SJCRH30 (cell line): ENCODE measurements around the gene CA4. TPM values are rescaled to one million over a fixed set of nuclear protein-coding genes. Genes with fewer than 3 reads are reported as not detected.

Experiments
- DNase-seq, 2 experiments: peaks; one replicate each; pipeline ENCODE4 v3.0.0-alpha.2; 2015 to 2020
- H3K27ac ChIP-seq: fragments of 250-450 bp; sonication (Bioruptor Pico); 2 replicates; pipeline ENCODE4 v1.5.1; 2020; ENCODE audit warnings: mild to moderate bottlenecking, moderate library complexity
- H3K27me3 ChIP-seq: fragments of 250-450 bp; sonication (Bioruptor Pico); 2 replicates; pipeline ENCODE4 v1.5.1; 2020; ENCODE audit warnings: mild to moderate bottlenecking, moderate library complexity
- H3K36me3 ChIP-seq: fragments of 250-450 bp; sonication (Bioruptor Pico); 2 replicates; pipeline ENCODE4 v1.5.1; 2020; ENCODE audit warnings: mild to moderate bottlenecking, moderate library complexity
- H3K4me1 ChIP-seq: fragments of 250-450 bp; sonication (Bioruptor Pico); 2 replicates; pipeline ENCODE4 v1.5.1; 2020; ENCODE audit warnings: mild to moderate bottlenecking, moderate library complexity
- H3K4me3 ChIP-seq: fragments of 250-450 bp; sonication (Bioruptor Pico); 2 replicates; pipeline ENCODE4 v1.5.1; 2020; ENCODE audit warnings: mild to moderate bottlenecking, moderate library complexity
- H3K9me3 ChIP-seq: fragments of 250-450 bp; sonication (Bioruptor Pico); replicated peaks from 2 replicates; pipeline ENCODE4 v1.5.1; 2020; ENCODE audit warnings: mild to moderate bottlenecking, moderate library complexity
- total RNA-seq: library from RNA; depleted of rRNA; stranded (reverse); fragments of >200 nt; shearing (Covaris generic); gene quantifications from 2 replicates; pipeline ENCODE4 v1.2.3, GENCODE V29; 2014

CA4 gene
- total RNA-seq, 1 experiment from 2014 or later = not detected

DNA sequence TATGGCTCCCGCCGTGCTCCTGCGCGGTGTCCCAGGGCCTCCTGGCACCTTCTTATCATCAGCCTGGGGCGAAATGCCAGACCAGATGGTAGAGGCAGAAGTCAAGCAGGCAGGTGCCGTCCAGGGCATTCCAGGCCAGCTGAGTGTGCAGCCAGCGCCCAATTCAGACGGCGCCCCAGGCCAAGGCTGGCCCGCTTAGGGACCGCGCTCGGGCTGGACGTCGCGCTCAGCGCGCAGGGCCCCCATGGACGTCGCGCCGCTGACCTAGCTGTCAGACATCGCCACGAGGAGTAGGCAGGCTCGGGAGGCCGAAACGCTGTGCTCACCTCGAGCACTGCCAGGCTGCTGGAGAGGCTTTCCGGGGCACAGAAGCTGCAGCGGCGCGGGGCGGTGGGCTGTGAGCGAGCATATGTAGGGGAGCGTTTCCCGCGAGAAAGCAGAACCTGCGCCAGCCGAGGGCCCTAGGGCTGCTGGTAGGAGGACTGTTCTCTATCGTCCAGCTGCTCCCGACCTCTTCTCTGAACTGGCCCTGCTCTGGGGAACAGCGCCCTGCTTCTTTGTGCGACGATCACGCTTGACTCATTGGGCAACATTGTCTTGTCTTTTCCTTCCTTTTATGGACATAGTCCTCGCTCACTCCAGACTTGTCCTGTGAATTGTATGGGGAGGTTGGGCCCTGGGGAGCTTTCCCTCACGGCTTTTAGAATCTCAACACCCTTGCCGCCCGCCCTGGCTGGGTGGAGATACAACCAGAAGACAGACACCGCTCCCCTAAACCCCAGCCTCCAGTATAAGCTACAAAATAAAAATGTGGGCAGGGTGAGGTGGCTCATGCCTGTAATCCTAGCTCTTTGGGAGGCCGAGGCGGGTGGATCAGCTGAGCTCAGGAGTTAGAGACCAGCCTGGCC is 8.4 kb upstream of the CA4 start:
- Histone ChIP-seq H3K36me3 (no peaks in the 10 kb centered on the region), H3K27ac (no peak overlapping the region), H3K27me3 (peaks cover 4% of the 10 kb centered on the region), H3K4me1 (no peaks in the 10 kb centered on the region), H3K4me3 (peak overlapping the region; percentile 53), H3K9me3 (no peaks in the 10 kb centered on the region)
- no peak for DNase-seq

DNA sequence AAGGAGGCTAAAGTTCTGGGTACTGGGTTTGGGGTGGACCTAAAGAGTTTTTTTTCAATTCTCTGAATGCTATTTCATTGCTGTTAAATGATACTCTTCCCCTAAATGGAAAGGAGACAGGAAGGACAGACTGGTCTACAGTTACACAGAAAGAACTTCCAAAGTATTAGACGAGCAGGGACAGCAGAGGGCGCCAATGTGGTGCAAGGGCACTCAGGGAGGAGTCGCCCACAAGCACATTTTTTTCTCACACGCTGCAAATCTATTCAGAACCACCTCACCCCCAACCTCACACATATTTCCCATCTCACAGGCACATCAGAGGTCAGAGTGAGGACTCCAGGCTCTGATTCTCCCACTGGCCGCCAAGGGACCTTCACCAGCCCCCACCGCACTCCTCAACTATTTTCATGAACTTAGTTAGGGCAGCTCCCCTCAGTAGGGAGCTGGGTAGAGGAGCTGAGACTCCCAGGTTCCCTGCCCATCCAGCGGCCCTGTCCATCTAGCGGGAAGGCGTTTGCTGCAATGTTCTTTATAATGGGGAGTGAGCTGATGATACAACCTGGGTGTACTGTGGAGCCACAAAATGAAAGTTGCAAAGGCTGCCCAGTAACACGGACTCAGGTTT is 6.8 kb upstream of the CA4 start:
- H3K27me3 ChIP-seq = peaks cover 4% of the 10 kb centered on the region
- no peaks in the 10 kb centered on the region for H3K4me1 ChIP-seq
- H3K27ac ChIP-seq = no peak overlapping the region
- DNase-seq = peak; percentile 87 to 91
- H3K36me3 ChIP-seq = no peaks in the 10 kb centered on the region
- H3K9me3 ChIP-seq = no peaks in the 10 kb centered on the region
- H3K4me3 ChIP-seq = peak overlapping the region; percentile 53; the same call in 1 of the 2 replicates

DNA sequence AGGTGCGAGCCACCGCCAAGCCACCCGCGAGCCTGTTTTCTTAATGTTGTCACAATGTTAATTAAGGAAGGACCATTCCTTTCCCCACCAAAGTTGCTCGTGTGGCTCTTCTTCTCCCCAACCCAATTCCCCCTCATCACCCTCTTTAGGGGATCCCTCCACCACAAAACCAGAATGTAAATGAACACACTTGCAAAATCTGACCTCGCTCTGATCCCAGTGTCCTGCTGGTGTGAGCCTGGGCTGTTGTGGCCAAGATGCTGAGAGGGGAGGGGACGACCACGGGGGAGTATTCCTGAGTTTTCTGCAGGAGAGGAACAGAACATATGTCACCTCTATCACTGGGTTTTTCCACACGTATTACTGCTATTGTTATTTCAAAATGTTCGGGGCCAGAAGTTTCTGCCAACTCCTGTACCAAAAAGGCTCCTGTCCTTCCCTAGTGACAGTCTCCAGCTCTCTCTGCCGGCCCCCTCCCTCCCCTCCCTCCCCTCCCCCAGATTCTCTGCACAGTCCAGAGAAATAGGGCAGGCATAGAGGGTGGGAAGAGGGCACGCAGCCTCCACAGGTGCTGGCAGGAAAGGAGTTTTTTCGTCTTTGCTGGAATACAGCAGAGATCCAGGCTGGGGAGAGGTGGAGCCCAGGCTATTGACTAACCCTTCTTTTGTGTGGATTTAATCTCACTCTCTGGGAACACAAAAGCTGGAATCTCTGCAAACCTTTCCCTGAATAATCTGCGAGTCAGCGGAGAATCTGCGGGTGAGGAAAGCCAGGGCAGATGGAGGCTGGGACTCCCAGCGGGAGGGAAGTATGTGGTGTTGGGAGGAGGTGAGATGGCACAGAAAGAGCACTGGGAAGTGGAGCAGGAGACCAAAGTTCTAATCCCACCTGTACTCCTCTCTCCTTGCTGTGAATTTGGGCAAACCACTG is 4.5 kb upstream of the CA4 start:
- Histone ChIP-seq H3K4me1 (no peaks in the 10 kb centered on the region), H3K4me3 (no peak overlapping the region), H3K27ac (no peak overlapping the region), H3K36me3 (no peaks in the 10 kb centered on the region), H3K27me3 (peaks cover 4% of the 10 kb centered on the region), H3K9me3 (no peaks in the 10 kb centered on the region)
- DNase-seq = no peak

DNA sequence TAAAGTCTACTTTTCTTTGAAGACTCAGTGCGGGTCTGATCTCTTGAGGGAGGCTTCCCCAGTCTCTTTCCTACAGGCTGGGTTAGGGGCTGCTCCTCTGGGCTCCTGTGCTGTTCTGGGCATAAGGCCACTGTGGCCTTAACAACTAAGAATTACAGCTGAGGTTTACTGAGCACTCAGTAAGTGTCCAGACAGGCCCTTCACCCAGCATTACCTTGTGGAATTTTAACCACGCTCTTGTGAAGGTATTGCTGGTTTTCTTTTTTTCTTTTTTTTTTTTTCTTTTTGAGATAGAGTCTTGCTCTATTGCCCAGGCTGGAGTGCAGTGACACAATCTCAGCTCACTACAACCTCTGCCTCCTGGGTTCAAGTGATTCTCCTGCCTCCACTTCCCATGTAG is 3.6 kb upstream of the CA4 start:
- Histone ChIP-seq H3K9me3 (no peaks in the 10 kb centered on the region), H3K36me3 (no peaks in the 10 kb centered on the region), H3K4me1 (no peaks in the 10 kb centered on the region), H3K27me3 (peaks cover 4% of the 10 kb centered on the region), H3K27ac (no peak overlapping the region), H3K4me3 (no peak overlapping the region)
- no peak for DNase-seq

DNA sequence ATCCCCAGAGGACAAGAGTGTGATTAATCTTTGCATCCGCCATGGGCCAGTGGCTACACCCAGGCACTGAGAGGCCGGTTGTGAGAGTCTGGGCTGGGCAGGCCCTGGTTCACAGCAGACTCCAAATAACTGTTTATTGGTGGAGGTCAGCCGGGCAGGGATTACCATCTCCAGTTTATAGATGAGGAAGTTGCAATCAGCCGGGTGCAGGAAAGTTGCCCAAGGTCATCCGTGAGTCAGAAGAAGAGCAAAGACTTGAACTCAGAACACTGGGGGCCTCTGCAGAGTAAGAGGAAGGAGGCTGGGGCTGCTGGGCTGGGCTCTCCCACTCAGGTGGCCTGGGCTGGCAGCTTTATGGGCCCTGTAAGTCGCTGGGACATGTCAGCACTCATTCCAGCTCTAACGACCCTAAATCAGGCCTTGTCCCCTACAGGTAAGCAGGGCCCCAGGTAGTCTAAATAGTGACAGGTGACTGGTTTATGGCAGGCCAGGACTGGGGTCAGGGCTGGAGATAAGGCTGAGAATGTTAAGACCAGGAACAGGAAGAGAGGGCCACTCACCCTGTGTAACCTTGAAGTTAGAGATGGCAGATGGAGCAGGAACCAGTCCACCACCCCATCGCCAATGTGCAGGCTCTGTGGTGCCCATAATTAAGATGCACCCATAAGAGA is 2.1 kb upstream of the CA4 start:
- Histone ChIP-seq H3K27ac (no peak overlapping the region), H3K4me3 (no peak overlapping the region), H3K36me3 (no peaks in the 10 kb centered on the region), H3K4me1 (no peaks in the 10 kb centered on the region), H3K9me3 (no peaks in the 10 kb centered on the region), H3K27me3 (peaks cover 4% of the 10 kb centered on the region)
- no peak for DNase-seq

DNA sequence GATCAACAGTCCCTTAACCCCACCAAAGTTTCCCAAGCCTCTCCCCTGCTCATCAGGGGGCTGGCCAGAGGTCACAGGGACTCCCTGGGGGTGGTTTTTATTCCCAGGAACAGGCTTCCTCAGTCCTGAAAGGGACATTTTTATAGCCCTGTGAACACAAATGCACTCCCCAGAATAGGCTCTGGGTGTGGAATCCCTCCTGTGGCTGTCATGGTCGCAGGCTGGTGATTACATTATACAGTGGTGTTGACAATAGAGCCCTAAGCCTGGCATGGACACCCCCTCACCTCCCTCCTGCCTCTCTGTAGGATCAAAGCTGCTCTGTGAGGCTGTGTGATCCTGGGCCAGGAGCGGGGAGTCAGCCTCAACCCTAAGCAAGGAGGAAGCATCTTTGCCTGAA is 1.4 kb upstream of the CA4 start:
- DNase-seq = no peak
- Histone ChIP-seq H3K36me3 (no peaks in the 10 kb centered on the region), H3K27ac (no peak overlapping the region), H3K4me1 (no peaks in the 10 kb centered on the region), H3K9me3 (no peaks in the 10 kb centered on the region), H3K4me3 (no peak overlapping the region), H3K27me3 (peaks cover 4% of the 10 kb centered on the region)

DNA sequence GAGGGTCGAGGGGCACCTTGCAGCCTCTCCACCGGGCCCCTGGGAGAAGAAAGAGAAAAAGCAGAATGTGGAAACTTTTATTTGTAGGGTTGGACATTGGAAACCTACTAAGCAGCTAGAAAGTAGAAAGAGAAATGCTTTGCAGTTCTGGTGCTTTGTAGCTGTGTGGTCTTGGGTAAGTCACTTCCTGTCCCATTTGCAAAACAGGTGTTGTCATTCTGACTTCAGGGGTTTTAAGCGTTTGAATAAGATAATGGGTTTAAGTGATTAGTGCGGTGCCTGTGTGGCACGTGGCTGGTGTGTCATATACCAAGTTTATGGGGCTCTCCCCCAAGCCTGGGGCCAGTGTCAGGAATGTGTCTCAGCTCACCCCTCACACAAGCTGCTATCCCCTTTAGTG is 1.6 kb downstream of the CA4 start:
- no peak for DNase-seq
- Histone ChIP-seq H3K4me3 (no peak overlapping the region), H3K27ac (no peak overlapping the region), H3K36me3 (no peaks in the 10 kb centered on the region), H3K4me1 (no peaks in the 10 kb centered on the region), H3K27me3 (no peaks in the 10 kb centered on the region; the same call in 1 of the 2 replicates), H3K9me3 (no peaks in the 10 kb centered on the region)

DNA sequence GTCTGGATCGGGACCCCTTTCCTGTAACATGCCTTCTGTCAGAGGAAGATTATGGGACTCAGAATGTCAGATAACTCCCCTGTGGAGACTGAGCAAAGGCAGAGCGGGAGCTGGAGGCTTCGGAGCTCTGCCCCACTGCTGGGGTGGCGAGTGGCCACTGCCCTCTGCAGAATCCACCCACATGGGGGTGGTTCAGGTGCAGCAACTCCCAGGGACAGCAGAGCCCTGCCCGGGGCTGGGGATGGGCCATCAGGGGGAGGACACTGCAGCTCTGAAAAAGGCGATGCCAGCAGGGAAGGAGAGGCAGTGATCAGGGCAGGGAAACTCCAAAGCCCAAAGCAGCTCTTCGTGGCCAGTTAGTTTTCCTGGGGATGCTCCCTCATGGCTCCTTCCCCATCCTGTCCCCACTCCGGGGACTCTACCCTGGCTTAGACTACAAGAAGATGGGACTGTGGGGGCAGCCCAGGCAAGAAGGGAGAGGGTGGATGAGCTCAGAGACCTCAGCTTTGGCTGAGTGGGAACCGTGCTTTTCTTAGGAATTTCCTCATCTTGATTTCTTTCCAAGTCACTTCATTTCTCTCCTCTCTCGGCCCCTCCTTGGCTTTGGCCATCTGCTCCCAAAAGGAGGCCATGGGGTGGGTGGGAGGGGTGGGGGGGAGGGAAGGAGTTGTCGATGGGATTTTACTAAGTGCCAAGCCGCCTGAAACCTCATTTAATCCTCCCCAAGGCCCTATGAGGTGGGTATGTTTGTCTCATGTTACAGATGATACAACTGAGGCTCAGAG is 4.0 kb downstream of the CA4 start:
- Histone ChIP-seq H3K36me3 (no peaks in the 10 kb centered on the region), H3K27ac (no peak overlapping the region), H3K4me1 (no peaks in the 10 kb centered on the region), H3K4me3 (no peak overlapping the region), H3K9me3 (no peaks in the 10 kb centered on the region), H3K27me3 (no peaks in the 10 kb centered on the region)
- DNase-seq = no peak

DNA sequence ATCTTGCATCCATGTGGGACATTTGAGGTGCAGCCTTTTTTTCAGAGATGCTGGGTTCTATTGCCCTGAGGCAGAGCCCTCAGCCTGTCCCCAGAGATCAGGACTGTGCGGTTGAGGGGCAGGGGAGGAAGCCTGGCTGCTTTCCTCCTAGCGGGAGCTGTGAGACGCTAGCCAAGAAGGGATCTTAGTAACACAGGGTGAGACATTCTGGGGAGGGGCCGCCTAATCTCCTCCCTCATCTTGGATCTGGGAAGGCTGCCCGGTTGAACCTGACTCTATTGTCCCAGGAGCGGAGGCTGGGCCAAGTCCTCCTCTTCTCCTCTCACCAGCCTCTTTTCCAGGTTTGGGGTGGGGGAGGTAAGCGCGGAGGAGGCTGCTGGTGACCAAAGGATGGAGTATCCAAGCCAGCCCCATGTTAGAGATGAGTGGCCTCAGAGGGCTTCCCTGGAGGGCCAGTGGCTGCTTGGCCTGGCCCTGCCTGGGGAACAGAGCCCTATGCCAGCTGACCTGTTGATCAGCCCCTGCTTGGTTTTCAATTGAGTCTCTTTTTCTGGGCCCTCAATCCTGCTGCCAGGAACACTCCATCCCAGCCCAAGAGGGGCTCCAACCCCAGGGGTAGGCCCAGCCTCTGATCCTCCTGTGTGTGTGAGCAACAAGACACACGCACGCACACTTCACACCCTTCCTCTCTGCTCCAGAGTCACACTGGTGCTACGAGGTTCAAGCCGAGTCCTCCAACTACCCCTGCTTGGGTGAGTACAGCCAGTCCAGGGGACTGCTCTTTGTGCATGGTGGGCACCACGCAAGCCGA is 5.0 kb downstream of the CA4 start:
- Histone ChIP-seq H3K4me3 (no peak overlapping the region), H3K27me3 (no peaks in the 10 kb centered on the region), H3K36me3 (no peaks in the 10 kb centered on the region), H3K4me1 (no peaks in the 10 kb centered on the region), H3K9me3 (no peaks in the 10 kb centered on the region), H3K27ac (no peak overlapping the region)
- no peak for DNase-seq

DNA sequence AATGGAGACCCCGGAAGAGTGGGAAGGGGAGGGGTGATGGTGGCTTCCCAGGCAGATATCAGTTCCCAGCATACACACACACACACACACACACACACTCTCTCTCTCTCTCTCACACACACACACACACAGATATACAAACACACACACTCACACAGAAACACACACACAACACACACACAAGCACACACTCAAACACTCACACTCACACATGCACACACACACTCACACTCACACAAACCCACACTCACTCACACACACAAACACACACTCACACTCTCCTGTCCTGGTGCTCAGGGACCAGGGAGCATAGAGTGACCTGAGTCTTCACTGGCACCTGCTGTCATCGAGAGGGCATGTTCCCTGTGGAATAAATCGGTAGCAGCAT is 5.6 kb downstream of the CA4 start:
- Histone ChIP-seq H3K4me1 (no peaks in the 10 kb centered on the region), H3K36me3 (no peaks in the 10 kb centered on the region), H3K4me3 (no peak overlapping the region), H3K27ac (no peak overlapping the region), H3K27me3 (no peaks in the 10 kb centered on the region), H3K9me3 (no peaks in the 10 kb centered on the region)
- no peak for DNase-seq

DNA sequence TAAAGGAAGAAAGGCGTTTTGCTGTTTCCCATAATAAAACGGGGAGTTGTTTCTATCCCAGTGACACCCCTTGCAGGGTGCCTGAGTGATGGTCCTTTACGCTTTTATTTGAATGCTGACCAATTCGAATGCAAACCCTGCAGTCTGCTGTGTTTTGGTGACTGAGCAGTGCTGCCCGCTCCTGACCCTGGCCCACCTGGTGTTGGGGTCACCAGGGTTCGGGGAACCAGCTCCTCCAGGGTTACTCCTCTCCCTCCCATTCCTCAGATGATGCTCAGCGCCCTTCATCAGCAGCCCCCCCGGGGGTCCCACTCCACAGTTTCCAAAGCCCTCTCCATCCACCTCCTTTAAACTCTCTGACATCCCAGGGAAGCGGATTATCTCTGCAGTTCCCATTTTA is 6.0 kb downstream of the CA4 start:
- Histone ChIP-seq H3K4me3 (no peak overlapping the region), H3K9me3 (no peaks in the 10 kb centered on the region), H3K27me3 (no peaks in the 10 kb centered on the region), H3K36me3 (no peaks in the 10 kb centered on the region), H3K27ac (no peak overlapping the region), H3K4me1 (no peaks in the 10 kb centered on the region)
- DNase-seq = no peak

DNA sequence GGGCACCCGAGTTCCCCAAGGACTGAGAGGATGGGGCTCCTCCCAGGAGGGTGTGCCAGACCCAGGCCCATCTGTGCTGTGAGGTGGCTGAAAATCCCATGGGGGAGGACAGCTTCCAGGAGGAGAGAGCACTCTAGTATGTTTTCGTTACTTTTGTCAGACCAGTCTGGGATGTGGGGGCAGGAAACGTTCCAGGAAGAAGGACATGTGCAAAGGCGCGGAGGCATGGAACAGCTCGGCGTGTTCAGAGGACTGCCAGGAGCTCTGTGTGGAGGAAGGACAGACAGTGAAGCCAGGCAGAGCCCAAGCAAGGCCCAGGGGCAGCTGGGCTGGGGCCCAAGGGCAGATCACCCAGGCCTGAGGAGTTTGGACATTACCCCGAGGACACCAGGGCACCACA is 7.0 kb downstream of the CA4 start:
- Histone ChIP-seq H3K27ac (no peak overlapping the region), H3K36me3 (no peaks in the 10 kb centered on the region), H3K9me3 (no peaks in the 10 kb centered on the region), H3K4me3 (no peak overlapping the region), H3K4me1 (peaks cover 3% of the 10 kb centered on the region; the same call in 1 of the 2 replicates), H3K27me3 (no peaks in the 10 kb centered on the region)
- no peak for DNase-seq

DNA sequence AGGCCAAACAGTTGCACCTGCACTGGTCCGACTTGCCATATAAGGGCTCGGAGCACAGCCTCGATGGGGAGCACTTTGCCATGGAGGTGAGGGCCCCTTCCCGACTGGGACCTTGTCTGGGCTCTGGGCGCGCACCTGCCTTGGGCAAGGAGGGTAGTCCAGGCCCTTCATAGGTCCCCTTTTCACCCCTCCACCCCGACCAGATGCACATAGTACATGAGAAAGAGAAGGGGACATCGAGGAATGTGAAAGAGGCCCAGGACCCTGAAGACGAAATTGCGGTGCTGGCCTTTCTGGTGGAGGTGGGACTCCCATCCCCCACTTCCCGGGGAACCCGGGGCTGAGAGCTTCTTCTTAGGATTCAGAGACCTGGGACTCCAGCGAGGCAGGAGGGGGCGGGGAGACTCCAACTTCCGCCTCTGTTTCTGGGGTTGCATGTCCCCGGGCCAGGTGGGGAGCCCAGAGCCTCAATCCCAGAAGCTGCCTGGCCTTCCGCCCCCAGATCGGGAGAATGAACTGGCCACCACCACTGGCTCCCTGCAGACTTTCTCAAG is 7.8 kb downstream of the CA4 start:
- DNase-seq = no peak
- Histone ChIP-seq H3K36me3 (no peaks in the 10 kb centered on the region), H3K4me3 (no peak overlapping the region), H3K27me3 (no peaks in the 10 kb centered on the region), H3K4me1 (peaks cover 5% of the 10 kb centered on the region; the same call in 1 of the 2 replicates), H3K27ac (no peak overlapping the region), H3K9me3 (no peaks in the 10 kb centered on the region)
